Epidermal melanocyte (primary cell): ENCODE data around the gene SLMAP.

Experiments
- DNase-seq: peaks from one replicate; pipeline ENCODE4 v3.0.0; 2011; ENCODE audit warnings: low spot score; ENCODE audit not compliant: insufficient read length

SLMAP gene

DNA sequence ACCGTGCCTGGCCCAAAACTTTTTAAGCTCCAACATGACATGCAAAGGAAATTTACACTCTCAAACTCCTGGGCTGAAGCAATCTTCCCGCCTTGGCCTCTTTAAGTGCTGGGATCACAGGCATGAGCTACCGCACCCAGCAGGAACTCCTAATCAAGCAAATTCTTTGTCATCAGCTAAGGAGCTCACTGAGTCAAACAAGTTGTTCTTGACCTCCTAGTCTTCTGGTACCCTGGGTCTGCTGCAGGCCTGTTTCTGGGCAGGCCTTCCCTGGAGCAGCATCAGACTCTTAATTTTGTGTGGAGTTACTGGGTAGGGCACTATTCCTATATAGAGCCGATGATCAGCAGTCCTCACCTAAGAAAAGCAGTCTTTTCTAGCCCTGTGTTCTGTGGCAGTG is 183.7 kb downstream of the SLMAP start:
- DNase-seq: no peak

DNA sequence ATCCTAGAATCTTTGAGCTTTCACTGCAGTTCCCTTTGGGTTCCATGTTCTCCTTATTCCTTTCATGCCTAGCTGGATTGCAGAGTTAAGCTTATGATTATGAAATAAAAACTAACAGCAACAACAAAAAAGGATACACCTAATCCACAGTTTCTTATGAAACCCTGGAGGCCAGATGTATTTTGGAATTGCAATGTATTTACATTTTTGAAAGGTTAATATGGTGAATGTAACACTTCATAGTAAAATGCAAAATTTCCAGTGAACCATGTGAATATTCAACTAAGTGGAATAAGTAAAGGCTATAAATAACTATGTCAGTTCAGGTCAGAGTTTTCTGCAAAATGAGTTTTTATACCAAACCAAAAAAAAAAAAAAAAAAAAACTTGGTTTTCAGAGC is 186.3 kb downstream of the SLMAP start:
- no peak for DNase-seq

DNA sequence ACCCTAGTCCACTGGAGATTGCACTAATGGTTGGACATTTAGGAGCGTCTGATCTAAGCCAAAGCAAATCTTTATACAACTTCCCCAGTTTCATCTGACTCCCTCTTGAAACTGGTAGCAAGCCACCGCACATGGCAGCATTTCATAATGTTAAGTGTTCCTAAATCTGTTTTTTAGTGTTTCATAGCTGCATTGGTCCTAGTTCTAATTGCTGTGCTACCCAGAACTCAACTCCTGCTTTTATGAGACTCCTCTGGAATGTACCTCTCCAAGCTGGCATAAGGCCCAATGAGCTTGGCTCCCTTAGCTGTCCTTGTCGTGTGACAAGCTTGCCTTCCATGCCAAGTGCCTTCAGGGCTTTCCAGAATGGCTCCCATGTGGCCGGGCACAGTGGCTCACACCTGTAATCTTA is 186.8 kb downstream of the SLMAP start:
- DNase-seq: no peak

- no peak for DNase-seq
Measured at GRCh38 chr3:57943525-57944495, 187.7 kb downstream of the SLMAP start.

DNA sequence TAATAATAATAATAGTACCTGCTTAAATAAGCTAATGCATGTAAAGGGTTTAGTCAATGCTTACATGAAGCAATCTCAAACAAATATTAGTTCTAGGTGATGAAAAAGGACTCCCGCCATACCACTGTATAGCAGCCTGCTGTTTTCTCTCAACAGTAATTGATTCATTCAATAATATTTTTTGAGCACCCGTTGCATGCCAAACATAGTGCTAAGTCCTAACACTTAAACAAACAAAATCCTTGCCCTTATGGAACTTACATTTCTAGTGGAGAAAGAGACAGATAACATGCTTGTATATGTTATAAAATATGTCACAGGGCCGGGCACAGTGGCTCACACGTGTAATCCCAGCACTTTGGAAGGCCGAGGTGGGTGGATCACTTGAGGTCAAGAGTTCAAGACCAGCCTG is 190.9 kb downstream of the SLMAP start:
- no peak for DNase-seq

DNA sequence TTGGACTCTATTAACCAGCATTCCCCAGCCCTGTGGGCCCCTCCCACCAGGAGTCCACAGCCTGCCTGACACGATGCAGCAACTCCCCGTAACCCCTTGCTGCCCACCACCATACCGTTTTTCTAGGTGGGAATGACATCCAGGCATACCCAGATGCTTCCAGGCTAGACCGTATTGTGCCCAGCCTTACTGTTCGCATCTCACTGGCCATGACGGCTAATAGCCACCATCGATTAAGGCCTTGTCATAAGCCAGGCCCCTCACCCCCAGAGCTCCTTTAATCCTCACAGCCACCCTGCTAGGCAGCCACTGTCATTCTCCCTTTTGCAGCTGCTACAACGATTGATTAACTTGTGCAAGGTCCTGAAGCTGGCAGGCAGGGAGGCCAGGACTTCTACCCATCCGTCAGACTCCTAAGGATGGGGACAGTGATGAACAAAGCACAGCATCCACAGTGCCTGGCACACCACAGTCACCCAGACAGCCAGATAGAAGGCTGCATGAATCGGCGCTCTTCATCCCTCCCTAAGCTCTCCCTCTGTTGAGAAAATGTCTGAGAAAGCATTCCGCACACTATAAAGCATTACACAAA is 192.1 kb downstream of the SLMAP start:
- DNase-seq: no peak

- peak; percentile 65 for DNase-seq
Measured at GRCh38 chr3:57948781-57949242, 192.7 kb downstream of the SLMAP start.

DNA sequence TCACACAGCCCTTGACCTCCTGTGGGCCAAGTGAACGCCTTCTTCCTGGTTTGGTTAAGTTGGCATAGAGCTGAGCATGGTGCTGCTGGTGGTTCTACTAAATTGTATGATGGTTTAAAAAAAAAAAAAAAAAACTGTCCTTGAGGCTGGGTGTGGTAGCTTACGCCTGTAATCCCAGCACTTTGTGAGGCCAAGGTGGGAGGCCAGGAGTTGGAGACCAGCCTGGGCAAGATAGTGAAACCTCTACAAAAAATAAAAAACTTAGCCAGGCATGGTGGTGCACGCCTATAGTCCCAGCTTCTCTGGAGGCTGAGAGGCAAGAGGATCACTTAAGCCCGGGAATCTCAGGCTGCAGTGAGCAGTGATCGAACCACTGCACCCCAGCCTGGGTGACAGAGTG is 193.2 kb downstream of the SLMAP start:
- no peak for DNase-seq

DNA sequence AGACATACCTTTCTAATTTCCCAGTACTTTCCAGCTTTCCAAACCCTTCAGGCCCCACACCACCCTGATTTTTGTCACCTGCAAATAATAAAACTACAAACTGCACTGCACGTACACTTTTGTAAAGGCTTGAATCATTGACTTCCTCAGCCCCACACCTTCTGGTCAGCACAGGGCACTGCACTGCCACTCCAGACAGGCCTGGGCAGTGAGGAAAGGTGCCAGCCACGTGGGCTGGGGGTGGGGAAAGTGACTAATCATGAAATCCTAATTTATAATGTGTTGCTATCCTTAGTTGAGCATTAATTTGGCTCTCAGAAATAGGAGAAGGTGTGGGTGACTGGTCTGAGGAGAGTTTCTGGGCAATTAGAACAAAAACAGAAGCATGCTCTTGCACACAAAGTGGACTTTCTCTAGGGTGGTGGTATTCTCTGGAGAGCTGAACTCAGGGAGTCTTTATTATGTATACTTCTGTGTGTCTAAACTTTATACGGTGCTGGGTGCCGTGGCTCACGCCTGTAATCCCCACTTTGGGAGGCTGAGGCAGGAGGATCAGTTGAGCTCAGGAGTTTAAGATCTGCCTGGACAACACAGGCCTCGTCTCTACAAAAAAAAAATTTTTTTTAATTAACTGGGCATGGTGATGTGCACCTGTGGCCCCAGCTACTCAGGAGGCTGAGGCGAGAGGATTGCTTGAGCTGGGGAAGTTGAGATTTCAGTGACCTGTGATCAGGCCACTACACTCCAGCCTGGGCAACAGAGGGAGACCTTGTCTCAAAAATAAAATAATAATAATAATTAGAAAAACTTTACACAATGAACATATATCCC is 193.9 kb downstream of the SLMAP start:
- DNase-seq: no peak

DNA sequence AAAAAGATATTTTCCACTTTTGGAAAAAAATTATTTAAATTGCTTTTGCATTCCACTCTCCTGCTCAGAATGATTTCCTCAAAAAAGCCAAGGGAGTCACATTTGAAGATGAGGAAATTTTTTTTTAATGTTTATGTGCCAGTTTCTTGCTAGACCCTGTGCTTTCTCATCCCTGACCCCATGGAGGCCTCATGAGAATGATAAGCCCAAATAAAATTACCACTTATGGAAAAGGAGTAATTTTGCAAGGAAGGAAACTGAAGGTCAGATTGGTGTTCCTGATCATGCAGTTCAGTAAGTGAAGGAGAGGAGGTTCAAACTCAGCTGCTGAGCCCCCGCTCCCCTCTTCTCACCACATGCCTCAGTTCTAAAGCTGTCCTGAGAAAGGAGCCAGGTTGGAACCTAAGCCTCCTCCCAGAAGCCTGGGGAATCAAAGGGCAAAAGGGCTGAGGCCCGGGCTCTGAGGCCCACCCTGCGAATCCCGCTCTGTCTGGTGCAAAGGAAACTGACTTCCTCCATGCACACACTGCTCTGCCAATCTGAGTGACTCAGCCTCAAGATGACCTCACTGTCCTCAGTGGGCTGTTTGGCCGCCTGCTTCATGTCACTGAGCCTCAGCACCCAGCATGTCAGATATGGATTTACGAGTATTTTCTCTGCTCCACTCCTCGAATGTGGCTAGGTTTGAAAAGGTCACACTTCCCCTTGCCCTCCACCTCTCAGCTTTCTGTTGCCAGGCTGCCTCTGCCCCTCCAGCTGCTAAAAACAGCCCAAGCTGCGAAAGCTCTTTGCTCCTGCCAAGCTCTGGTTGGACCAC is 195.2 kb downstream of the SLMAP start:
- DNase-seq: peak; percentile 25

DNA sequence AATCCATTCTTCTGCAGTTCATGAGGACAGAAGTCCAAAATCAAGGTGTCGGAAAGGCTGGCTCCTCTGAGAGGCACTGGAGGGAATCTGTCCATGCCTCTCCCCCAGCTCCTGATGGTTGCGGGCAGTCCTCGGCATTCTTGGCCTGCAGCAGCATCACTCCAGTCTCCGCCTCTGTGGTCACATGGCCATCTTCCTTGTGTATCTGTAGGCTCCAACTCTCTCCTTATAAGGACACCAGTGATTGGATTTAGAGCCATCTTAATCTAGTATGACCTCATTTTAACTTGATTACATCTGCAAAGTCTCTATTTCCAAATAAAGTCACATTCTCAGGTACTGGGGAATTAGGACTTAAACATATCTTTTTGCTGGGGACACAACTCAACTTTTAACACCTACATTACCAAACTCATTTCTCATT is 196.1 kb downstream of the SLMAP start:
- no peak for DNase-seq

DNA sequence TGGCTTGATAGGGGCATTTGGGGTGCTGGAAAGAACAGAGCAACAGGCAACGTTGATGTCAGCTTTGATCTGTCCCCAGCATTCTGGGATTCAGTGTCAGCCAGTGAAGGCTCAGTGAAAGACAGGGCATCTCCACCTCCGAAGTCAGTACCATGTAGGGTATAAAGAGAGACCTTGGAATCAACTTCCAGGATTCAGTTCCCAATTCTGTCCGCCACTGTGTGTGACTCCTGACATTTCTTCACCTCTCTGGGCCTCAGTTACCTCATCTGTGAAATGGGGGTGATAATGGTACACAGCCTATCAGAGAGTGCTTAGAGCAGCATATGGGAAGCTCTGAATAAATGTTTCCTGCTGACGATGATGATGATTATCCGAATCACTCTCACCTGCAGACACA is 196.5 kb downstream of the SLMAP start:
- no peak for DNase-seq

- DNase-seq: no peak
Measured at GRCh38 chr3:57953576-57953975, 197.5 kb downstream of the SLMAP start.

GRCh38 chr3:57956119-57956832 is 200.2 kb downstream of the SLMAP start:
- no peak for DNase-seq

GRCh38 chr3:57956833-57957174 is 200.7 kb downstream of the SLMAP start:
- DNase-seq: no peak

- DNase-seq: no peak
Measured at GRCh38 chr3:57957824-57958223, 201.7 kb downstream of the SLMAP start.

GRCh38 chr3:57958642-57959422 is 202.7 kb downstream of the SLMAP start:
- DNase-seq: no peak

- no peak for DNase-seq
Measured at GRCh38 chr3:57959423-57960173, 203.5 kb downstream of the SLMAP start.

GRCh38 chr3:57960174-57960505 is 204.0 kb downstream of the SLMAP start:
- no peak for DNase-seq
